ENCODE results near the gene IDH1.

IDH1 gene

GRCh38 chr2:208254871-208255556 lies at the start of gene IDH1:
Gene IDH1 (minus strand): TSS chr2:208255071. CDS start chr2:208251551, 3,520 bp downstream.
- Mint-ChIP-seq H3K4me1 (peaks cover 16% of the 10 kb centered on the region), H3K27me3 (no peaks in the 10 kb centered on the region), H3K9me3 (no peaks in the 10 kb centered on the region), H3K27ac (peak within 1 kb of the TSS in 1 of 2 donors; percentile 83), H3K4me3 (peak within 1 kb of the TSS; percentile 92 to 99)
- DNase-seq (peak; percentile 88 to 89), ATAC-seq (peak; percentile 83)

GRCh38 chr2:208304157-208304556 lies 49.3 kb upstream of the IDH1 start:
- no peak for DNase-seq
- Mint-ChIP-seq H3K4me3 (no peak overlapping the region), H3K27ac (no peak overlapping the region)

DNA sequence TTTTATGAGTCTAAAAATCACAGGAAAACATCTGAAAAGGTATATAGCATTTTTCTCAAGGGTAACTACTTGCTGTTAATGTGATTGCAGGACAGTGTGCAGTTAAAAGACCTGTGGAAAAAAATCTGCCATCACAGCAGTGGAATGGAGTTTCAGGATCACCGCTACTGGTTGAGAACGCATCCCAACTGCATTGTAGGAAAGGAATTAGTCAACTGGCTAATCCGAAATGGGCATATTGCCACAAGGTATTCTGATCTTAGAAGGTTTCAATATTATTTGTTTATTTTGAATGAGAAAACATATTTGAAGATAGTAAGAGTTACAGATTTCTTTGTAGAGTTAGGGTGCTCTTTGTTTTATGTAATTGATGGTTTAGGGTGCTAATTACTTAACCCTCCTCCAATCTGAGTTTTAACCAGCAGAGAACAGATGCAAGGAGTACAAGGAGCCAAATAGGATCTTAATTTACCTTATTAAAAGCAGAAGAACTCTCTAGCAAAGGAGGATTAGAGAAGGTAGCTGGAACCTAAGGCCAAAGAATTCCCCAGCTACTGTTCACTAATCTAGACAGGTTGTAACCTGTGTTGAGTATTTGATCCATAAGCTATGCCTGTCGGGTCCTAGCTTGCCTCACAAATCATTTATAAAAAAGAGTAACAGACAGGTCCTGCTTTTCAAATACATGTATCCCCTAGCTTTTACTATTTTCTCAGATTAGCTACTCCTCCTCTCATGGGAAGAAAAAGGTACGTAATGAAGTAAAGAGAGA lies 46.2 kb upstream of the IDH1 start:
- Mint-ChIP-seq H3K9me3 (no peaks in the 10 kb centered on the region), H3K4me3 (no peak overlapping the region), H3K27me3 (no peaks in the 10 kb centered on the region), H3K4me1 (no peaks in the 10 kb centered on the region), H3K27ac (no peak overlapping the region)
- ATAC-seq (no peak), DNase-seq (no peak)

More at GRCh38 chr2:208304157-208304556, 49.3 kb upstream of the IDH1 start:
- Mint-ChIP-seq H3K27me3 (no peaks in the 10 kb centered on the region), H3K4me1 (no peaks in the 10 kb centered on the region), H3K9me3 (no peaks in the 10 kb centered on the region)
- no peak for ATAC-seq

DNA sequence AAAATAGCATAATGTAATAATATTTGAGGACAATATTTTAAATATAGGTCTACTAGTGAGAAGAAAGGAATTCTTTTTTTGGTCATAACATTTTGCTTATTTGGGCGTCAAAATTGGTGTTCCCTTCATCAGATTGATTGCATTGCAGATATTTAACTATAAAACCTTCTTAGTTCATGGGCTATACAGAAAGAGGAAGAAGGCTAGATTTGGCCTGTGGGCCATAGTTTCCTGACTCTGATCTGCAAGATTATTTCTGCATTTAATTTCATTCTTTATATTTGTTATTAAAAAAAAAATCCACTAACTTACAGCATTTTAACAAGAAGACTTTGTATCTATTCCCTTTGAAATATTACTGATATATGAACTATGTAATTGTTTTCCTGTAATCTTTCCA lies 43.1 kb upstream of the IDH1 start:
- H3K4me1 Mint-ChIP-seq: peaks cover 23% of the 10 kb centered on the region
- ATAC-seq (no peak), DNase-seq (no peak)
- H3K27me3 Mint-ChIP-seq: no peaks in the 10 kb centered on the region
- no peak overlapping the region for H3K27ac Mint-ChIP-seq
- H3K9me3 Mint-ChIP-seq: peaks cover 0 to 6% of the 10 kb centered on the region in 2 donors
- no peak overlapping the region for H3K4me3 Mint-ChIP-seq

DNA sequence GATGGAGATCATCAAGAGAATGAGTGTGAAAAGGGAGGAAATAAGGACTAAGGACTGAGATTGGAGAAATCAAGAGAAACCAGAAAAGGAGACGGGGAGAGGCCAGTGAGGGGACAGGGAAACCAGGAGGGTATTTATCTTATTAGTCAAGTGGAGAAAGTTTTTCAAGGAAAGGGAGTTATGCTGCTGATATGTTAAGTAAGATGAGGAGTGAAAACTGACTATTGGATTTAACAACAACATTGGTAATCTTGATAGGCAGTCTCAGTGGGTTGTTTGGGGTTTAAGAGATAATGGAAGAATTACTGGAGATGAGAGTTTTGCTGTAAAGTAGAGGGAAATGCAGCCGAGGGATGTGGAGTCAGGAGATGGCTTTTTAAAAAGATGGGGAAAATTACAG lies 41.7 kb upstream of the IDH1 start:
- peaks cover 34% of the 10 kb centered on the region for H3K4me1 Mint-ChIP-seq
- peak overlapping the region in 1 of 2 donors; percentile 41 for H3K27ac Mint-ChIP-seq
- H3K4me3 Mint-ChIP-seq: no peak overlapping the region
- ATAC-seq (no peak), DNase-seq (no peak)
- no peaks in the 10 kb centered on the region for H3K27me3 Mint-ChIP-seq
- H3K9me3 Mint-ChIP-seq: peaks cover 0 to 6% of the 10 kb centered on the region in 2 donors

GRCh38 chr2:208295834-208296233 lies 41.0 kb upstream of the IDH1 start:
- peaks cover 2 to 6% of the 10 kb centered on the region in 2 donors for H3K9me3 Mint-ChIP-seq
- no peaks in the 10 kb centered on the region for H3K27me3 Mint-ChIP-seq
- ATAC-seq: no peak
- H3K27ac Mint-ChIP-seq: no peak overlapping the region
- no peak overlapping the region for H3K4me3 Mint-ChIP-seq
- H3K4me1 Mint-ChIP-seq: peaks cover 41% of the 10 kb centered on the region
- no peak for DNase-seq

GRCh38 chr2:208294482-208295024 lies 39.7 kb upstream of the IDH1 start:
- peak overlapping the region in 1 of 2 donors; percentile 20 for H3K4me3 Mint-ChIP-seq

GRCh38 chr2:208285853-208286252 lies 31.0 kb upstream of the IDH1 start:
- Mint-ChIP-seq H3K27ac (no peak overlapping the region), H3K4me3 (no peak overlapping the region), H3K9me3 (peaks cover 5 to 10% of the 10 kb centered on the region in 2 donors), H3K27me3 (no peaks in the 10 kb centered on the region), H3K4me1 (peaks cover 8% of the 10 kb centered on the region)
- no peak for ATAC-seq
- DNase-seq: no peak

More at GRCh38 chr2:208294482-208295024, 39.7 kb upstream of the IDH1 start:
- H3K27ac Mint-ChIP-seq: peak overlapping the region in 1 of 2 donors; percentile 59
- ATAC-seq (peak; percentile 75), DNase-seq (no peak)
- peaks cover 41% of the 10 kb centered on the region for H3K4me1 Mint-ChIP-seq
- peaks cover 11 to 12% of the 10 kb centered on the region in 2 donors for H3K9me3 Mint-ChIP-seq
- no peaks in the 10 kb centered on the region for H3K27me3 Mint-ChIP-seq

DNA sequence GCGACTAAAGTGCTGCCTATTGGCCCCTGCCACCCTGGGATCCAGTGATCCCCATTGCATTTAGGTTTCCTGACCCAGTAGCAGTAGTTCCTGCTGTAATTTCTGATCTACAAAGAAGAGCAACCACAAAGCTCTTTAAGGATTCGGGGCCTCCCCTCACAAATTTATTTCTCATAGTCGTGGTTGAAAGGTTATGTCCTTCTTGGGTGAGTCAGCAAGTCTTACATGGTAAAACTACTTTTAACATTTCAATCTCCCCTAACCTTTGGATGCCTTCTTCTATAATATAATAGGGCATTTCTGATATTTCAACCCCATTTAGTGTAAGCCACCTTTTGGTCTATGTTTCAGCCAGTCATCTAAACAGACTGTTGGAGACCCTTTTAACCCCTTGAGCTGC lies 26.1 kb upstream of the IDH1 start:
- Mint-ChIP-seq H3K4me1 (peaks cover 25% of the 10 kb centered on the region), H3K27ac (peak overlapping the region in 1 of 2 donors; percentile 16), H3K27me3 (no peaks in the 10 kb centered on the region), H3K4me3 (no peak overlapping the region), H3K9me3 (no peaks in the 10 kb centered on the region)
- no peak for DNase-seq
- peak; percentile 68 for ATAC-seq

GRCh38 chr2:208280234-208280633 lies 25.4 kb upstream of the IDH1 start:
- peak overlapping the region in 1 of 2 donors; percentile 45 for H3K27ac Mint-ChIP-seq
- H3K9me3 Mint-ChIP-seq: no peaks in the 10 kb centered on the region
- H3K27me3 Mint-ChIP-seq: no peaks in the 10 kb centered on the region
- no peak for DNase-seq
- no peak overlapping the region for H3K4me3 Mint-ChIP-seq
- peaks cover 25% of the 10 kb centered on the region for H3K4me1 Mint-ChIP-seq
- ATAC-seq: no peak

DNA sequence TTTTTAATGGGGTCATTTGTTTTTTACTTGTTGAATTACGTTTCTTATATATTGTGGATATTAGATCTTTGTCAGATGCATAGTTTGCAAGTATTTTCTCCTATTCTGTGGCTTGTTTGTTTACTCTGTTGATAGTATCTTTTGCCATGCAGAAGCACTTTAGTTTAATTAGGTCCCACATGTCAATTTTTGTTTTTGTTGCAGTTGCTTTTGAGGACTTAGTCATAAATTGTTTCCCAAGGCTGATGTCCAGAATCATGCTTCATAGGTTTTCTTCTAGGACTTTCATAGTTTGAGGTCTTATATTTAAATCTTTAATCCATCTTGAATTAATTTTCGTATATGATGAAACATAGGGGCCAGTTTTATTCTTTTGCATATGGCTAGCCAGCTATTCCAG lies 24.4 kb upstream of the IDH1 start:
- no peak overlapping the region for H3K4me3 Mint-ChIP-seq
- no peaks in the 10 kb centered on the region for H3K9me3 Mint-ChIP-seq
- peaks cover 29% of the 10 kb centered on the region for H3K4me1 Mint-ChIP-seq
- peak overlapping the region in 1 of 2 donors; percentile 11 for H3K27ac Mint-ChIP-seq
- no peak for DNase-seq
- no peaks in the 10 kb centered on the region for H3K27me3 Mint-ChIP-seq
- no peak for ATAC-seq

DNA sequence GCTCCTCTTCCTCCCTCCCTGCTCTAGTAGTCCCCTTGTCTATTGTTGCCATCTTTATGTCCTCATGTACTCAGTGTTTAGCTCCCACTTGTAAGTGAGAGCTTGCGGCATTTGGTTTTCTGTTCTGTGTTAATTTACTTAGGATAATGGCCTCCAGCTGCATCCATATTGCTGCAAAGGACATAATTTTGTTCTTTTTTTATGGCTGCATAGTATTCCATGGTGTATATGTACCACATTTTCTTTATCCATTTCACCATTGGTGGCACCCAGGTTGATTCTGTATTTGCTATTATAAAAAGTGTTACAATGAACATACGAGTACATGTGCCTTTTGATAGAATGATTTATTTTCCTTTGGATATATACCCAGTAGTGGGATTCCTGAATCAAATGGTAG lies 23.7 kb upstream of the IDH1 start:
- H3K4me3 Mint-ChIP-seq: no peak overlapping the region
- DNase-seq (no peak), ATAC-seq (no peak)
- no peaks in the 10 kb centered on the region for H3K27me3 Mint-ChIP-seq
- no peaks in the 10 kb centered on the region for H3K9me3 Mint-ChIP-seq
- no peak overlapping the region for H3K27ac Mint-ChIP-seq
- peaks cover 34% of the 10 kb centered on the region for H3K4me1 Mint-ChIP-seq

GRCh38 chr2:208274748-208275147 lies 19.9 kb upstream of the IDH1 start:
- no peak overlapping the region for H3K27ac Mint-ChIP-seq
- H3K4me1 Mint-ChIP-seq: peaks cover 25% of the 10 kb centered on the region
- no peaks in the 10 kb centered on the region for H3K27me3 Mint-ChIP-seq
- H3K4me3 Mint-ChIP-seq: no peak overlapping the region
- H3K9me3 Mint-ChIP-seq: no peaks in the 10 kb centered on the region
- ATAC-seq: no peak
- no peak for DNase-seq

DNA sequence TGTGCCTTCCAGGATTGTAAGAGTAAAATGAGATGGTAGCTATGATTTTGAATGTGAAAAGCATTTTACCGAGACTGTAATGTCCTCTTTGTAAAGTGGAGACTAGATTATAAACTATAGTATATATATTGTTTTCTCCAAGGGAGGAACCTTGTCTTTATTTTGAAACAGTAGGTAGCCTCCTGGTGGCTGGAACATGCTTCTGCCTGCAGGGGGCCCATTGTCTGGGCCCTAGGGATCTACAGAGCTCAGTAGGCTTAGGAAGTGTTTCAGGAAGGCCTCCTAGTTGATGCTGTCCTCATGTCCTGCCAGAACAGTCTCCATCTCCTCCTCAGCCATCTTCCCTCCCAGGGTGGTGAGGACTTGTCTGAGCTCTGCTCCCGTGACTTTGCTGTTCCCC lies 14.2 kb upstream of the IDH1 start:
- ATAC-seq: no peak
- Mint-ChIP-seq H3K27me3 (no peaks in the 10 kb centered on the region), H3K4me1 (peaks cover 44% of the 10 kb centered on the region)

DNA sequence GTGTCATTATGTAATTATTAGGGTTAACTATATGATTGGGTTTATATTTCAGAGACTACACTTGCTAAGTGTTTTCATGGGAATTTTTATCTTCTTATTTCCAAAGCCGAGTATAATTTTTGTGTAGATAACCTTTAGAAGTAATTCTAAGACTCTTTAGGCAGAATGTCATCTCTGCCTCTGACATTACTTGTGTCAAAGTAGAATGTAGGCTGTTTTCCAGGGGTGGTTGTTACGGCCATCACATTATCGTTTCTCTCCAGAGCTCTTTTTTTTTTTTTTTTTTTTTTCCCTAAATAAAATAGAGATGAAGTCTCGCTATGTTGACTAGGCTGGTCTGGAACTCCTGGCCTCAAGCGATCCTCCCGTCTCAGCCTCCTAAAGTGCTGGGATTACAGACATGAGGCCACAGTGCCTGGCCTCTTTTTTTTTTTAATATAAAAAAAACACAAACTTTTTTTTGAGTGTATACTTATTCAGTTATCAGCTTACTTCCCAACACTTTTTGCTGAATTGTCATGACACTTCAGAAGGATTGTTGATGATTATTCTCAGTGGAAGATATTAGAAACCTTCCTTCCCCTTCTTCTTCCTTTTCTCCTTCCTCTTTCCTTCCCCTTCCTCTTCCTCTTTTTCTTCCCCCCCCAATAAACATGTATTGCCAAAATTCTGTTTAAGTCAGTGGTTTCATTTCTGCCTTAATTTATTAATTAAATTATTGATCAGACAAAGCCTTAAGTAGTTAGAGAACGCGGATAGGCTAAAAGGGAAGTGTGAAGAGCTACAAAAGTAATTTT lies 13.5 kb upstream of the IDH1 start:
- Mint-ChIP-seq H3K9me3 (no peaks in the 10 kb centered on the region), H3K27me3 (no peaks in the 10 kb centered on the region), H3K4me1 (peaks cover 41% of the 10 kb centered on the region), H3K4me3 (peak overlapping the region in 1 of 2 donors; percentile 94), H3K27ac (no peak overlapping the region)
- no peak for DNase-seq
- ATAC-seq: no peak

More for the DNA sequence above, 14.2 kb upstream of the IDH1 start:
- no peak overlapping the region for H3K4me3 Mint-ChIP-seq
- H3K9me3 Mint-ChIP-seq: no peaks in the 10 kb centered on the region
- no peak for DNase-seq
- no peak overlapping the region for H3K27ac Mint-ChIP-seq
